Transverse colon (tissue), 4 donors: ENCODE results near the gene STK4. TPM values are rescaled to one million over a fixed set of nuclear protein-coding genes. Genes with fewer than 3 reads are reported as not detected.

Experiments
- DNase-seq: peaks from one replicate; pipeline ENCODE4 v3.0.0-alpha.2; 2019
- H3K27ac ChIP-seq, 4 donors: fragments of 200-600 bp; sonication (generic); 2 replicates each; pipeline ENCODE4 v1.5.1; 2016 to 2018; ENCODE audit warnings: inconsistent platforms in 4 of 4
- H3K27me3 ChIP-seq: fragments of 200-600 bp; sonication (generic); 2 replicates; pipeline ENCODE4 v1.5.1; 2017; ENCODE audit warnings: inconsistent platforms
- H3K36me3 ChIP-seq, 4 donors: fragments of 200-600 bp; sonication (generic); 2 replicates each; pipeline ENCODE4 v1.5.1; 2017 to 2019; ENCODE audit warnings: inconsistent platforms in 4 of 4
- H3K4me1 ChIP-seq, 4 donors: fragments of 200-600 bp; sonication (generic); 2 replicates each; pipeline ENCODE4 v1.5.1; 2017 to 2020; ENCODE audit warnings: inconsistent platforms in 4 of 4
- H3K4me3 ChIP-seq, 4 donors: fragments of 200-600 bp; sonication (generic); 1 replicate in 1 of 4; 2 replicates in 3 of 4; pipeline versions ENCODE4 v1.5.1 to v1.6.1; 2017 to 2019; ENCODE audit warnings: inconsistent platforms in 4 of 4
- H3K9me3 ChIP-seq, 2 donors: fragments of 200-600 bp; sonication (generic); 2 replicates each; pipeline ENCODE4 v1.5.1; 2017 to 2019; ENCODE audit warnings: inconsistent platforms in 2 of 2
- EP300 ChIP-seq: sonication (generic); formaldehyde crosslinking; IDR thresholded peaks from one replicate; pipeline ENCODE4 v1.6.1; 2017; ENCODE audit warnings: antibody characterized with exemption, low read depth
- POLR2A ChIP-seq: fragments of 450-650 bp; IDR thresholded peaks from one replicate; pipeline ENCODE4 v1.6.1; 2016; ENCODE audit warnings: antibody characterized with exemption, mild to moderate bottlenecking, moderate library complexity
- POLR2AphosphoS5 ChIP-seq, 3 donors: sonication (generic); formaldehyde crosslinking; IDR thresholded peaks; one replicate each; pipeline ENCODE4 v1.6.1; 2016; ENCODE audit warnings: antibody characterized with exemption in 3 of 3
- WGBS, 2 donors: methylation state at CpG; one replicate each; pipeline ENCODE4 v1.1.5; 2018; ENCODE audit warnings: low coverage in 1 of 2; 5-methylcytosine and 5-hydroxymethylcytosine counted together
- in situ Hi-C, 4 donors: fragments of 200-750 bp; cut with MboI; loops; one replicate each; pipeline versions ENCODE4 v1.15.0 to v1.15.1; 2017; ENCODE audit warnings: low sequenced_read_pairs in 3 of 4, low pct_ligation_motif_present in 1 of 4, low pct_unique_long_range_greater_than_20kb in 1 of 4
- intact Hi-C: fragments of 100-400 bp; cut with DNase I; formaldehyde crosslinking; loops from one replicate; pipeline ENCODE4 v1.15.1; 2023; ENCODE audit warnings: low total_unique reads
- total RNA-seq, 4 donors: library from RNA; depleted of rRNA; stranded (reverse); fragments of >200 nt; gene quantifications; one replicate each; pipeline ENCODE4 v1.1.0, GENCODE V29; 2016
- TF ChIP-seq, protein P1 (sequence below), 5 experiments: fragments of 200-600 bp in 3 of 5; fragments of 450-650 bp in 2 of 5; sonication (generic) in 3 of 5; IDR thresholded peaks; 1 replicate in 2 of 5; 2 replicates in 3 of 5; pipeline ENCODE4 v1.5.1; 2016 to 2017; ENCODE audit warnings: antibody characterized with exemption in 5 of 5, inconsistent platforms in 3 of 5, mild to moderate bottlenecking in 2 of 5, moderate library complexity in 1 of 5

Gene STK4
- total RNA-seq, 4 donors from 2014 or later: 30.3 to 78.1 (median 38.3) TPM

GRCh38 chr20:44946271-44946852 lies 19.9 kb upstream of the STK4 start:
- H3K27ac ChIP-seq: no peak overlapping the region
- WGBS, 2 donors: 80 to 83% methylated on average over 2 of the region's 2 CpGs
- H3K27me3 ChIP-seq: no peaks in the 10 kb centered on the region
- H3K4me1 ChIP-seq: no peaks in the 10 kb centered on the region
- in situ Hi-C loops: no loop called here
- peaks cover 0 to 44% (median 18%) of the 10 kb centered on the region in 4 donors for H3K36me3 ChIP-seq
- intact Hi-C loops: no loop called here
- no peak overlapping the region for H3K4me3 ChIP-seq
- no peaks in the 10 kb centered on the region for H3K9me3 ChIP-seq
- TF ChIP-seq, protein P1, sequence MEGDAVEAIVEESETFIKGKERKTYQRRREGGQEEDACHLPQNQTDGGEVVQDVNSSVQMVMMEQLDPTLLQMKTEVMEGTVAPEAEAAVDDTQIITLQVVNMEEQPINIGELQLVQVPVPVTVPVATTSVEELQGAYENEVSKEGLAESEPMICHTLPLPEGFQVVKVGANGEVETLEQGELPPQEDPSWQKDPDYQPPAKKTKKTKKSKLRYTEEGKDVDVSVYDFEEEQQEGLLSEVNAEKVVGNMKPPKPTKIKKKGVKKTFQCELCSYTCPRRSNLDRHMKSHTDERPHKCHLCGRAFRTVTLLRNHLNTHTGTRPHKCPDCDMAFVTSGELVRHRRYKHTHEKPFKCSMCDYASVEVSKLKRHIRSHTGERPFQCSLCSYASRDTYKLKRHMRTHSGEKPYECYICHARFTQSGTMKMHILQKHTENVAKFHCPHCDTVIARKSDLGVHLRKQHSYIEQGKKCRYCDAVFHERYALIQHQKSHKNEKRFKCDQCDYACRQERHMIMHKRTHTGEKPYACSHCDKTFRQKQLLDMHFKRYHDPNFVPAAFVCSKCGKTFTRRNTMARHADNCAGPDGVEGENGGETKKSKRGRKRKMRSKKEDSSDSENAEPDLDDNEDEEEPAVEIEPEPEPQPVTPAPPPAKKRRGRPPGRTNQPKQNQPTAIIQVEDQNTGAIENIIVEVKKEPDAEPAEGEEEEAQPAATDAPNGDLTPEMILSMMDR (IDR thresholded peaks at IDR 0.05): no peak
- TF ChIP-seq EP300 (no peak), POLR2AphosphoS5 (IDR thresholded peaks at IDR 0.05) (no peak), POLR2A (no peak)
- no peak for DNase-seq

GRCh38 chr20:44948107-44948506 lies 18.2 kb upstream of the STK4 start:
- 93% methylated on average over 5 of the region's 5 CpGs; no CpG with 5 or more reads in 1 of the 2 donors for WGBS, 2 donors
- peaks cover 0 to 48% (median 18%) of the 10 kb centered on the region in 4 donors for H3K36me3 ChIP-seq

GRCh38 chr20:44948513-44948912 lies 17.8 kb upstream of the STK4 start:
- H3K27ac ChIP-seq: no peak overlapping the region
- peaks cover 0 to 44% (median 18%) of the 10 kb centered on the region in 4 donors for H3K36me3 ChIP-seq
- H3K27me3 ChIP-seq: no peaks in the 10 kb centered on the region
- in situ Hi-C loops: no loop called here
- H3K9me3 ChIP-seq: no peaks in the 10 kb centered on the region
- intact Hi-C loops: no loop called here
- no peak overlapping the region for H3K4me3 ChIP-seq
- TF ChIP-seq POLR2A (no peak), EP300 (no peak), POLR2AphosphoS5 (IDR thresholded peaks at IDR 0.05) (no peak)
- TF ChIP-seq, protein P1 (IDR thresholded peaks at IDR 0.05): no peak
- H3K4me1 ChIP-seq: no peaks in the 10 kb centered on the region
- DNase-seq: no peak
- WGBS, 2 donors: 92 to 100% methylated on average over 1 to 2 of the region's 2 CpGs

More at GRCh38 chr20:44948107-44948506, 18.2 kb upstream of the STK4 start:
- Histone ChIP-seq H3K9me3 (no peaks in the 10 kb centered on the region), H3K27me3 (no peaks in the 10 kb centered on the region), H3K4me1 (no peaks in the 10 kb centered on the region), H3K4me3 (no peak overlapping the region), H3K27ac (no peak overlapping the region)
- intact Hi-C loops: no loop called here
- no peak for DNase-seq
- TF ChIP-seq POLR2A: no peak
- no peak for TF ChIP-seq EP300
- TF ChIP-seq POLR2AphosphoS5 (IDR thresholded peaks at IDR 0.05): no peak
- TF ChIP-seq, protein P1 (IDR thresholded peaks at IDR 0.05): no peak
- in situ Hi-C loops: no loop called here

- no peak overlapping the region for H3K4me3 ChIP-seq
- no peak overlapping the region for H3K27ac ChIP-seq
- H3K9me3 ChIP-seq: no peaks in the 10 kb centered on the region
- DNase-seq: no peak
- H3K27me3 ChIP-seq: no peaks in the 10 kb centered on the region
- peaks cover 0 to 50% (median 25%) of the 10 kb centered on the region in 4 donors for H3K36me3 ChIP-seq
- in situ Hi-C loops: no loop called here
- TF ChIP-seq EP300: no peak
- TF ChIP-seq POLR2A: no peak
- intact Hi-C loops: loop anchor here (5.0 kb wide), 1 partner anchor 1322 kb away; no protein-coding TSS in a partner anchor
- 92% methylated on average over 1 of the region's 1 CpG; no CpG with 5 or more reads in 1 of the 2 donors for WGBS, 2 donors
- H3K4me1 ChIP-seq: no peaks in the 10 kb centered on the region
Observed at GRCh38 chr20:44950368-44950767, 15.9 kb upstream of the STK4 start.
